ENCODE results near the gene GID8. TPM values are rescaled to one million over a fixed set of nuclear protein-coding genes. Genes with fewer than 3 reads are reported as not detected.

GID8 gene
- total RNA-seq, 1 donor from 2014 or later = 29.7 TPM

GRCh38 chr20:62890444-62890843 is 47.5 kb upstream of the GID8 start:
- no peak overlapping the region for H3K27ac Mint-ChIP-seq (ENCODE audit: unreplicated experiment)
- H3K9me3 Mint-ChIP-seq (ENCODE audit: low read depth) = no peaks in the 10 kb centered on the region
- no peak for TF ChIP-seq CTCF (IDR thresholded peaks at IDR 0.05)
- H3K27me3 Mint-ChIP-seq (ENCODE audit: low read depth) = no peaks in the 10 kb centered on the region
- H3K36me3 Mint-ChIP-seq (ENCODE audit: low read depth) = peaks cover 49% of the 10 kb centered on the region
- DNase-seq (ENCODE audit: low spot score) = no peak
- no peak overlapping the region for H3K4me3 Mint-ChIP-seq (ENCODE audit: unreplicated experiment)
- peaks cover 20% of the 10 kb centered on the region for H3K4me1 Mint-ChIP-seq (ENCODE audit: low read depth)

GRCh38 chr20:62891111-62891510 is 46.8 kb upstream of the GID8 start:
- H3K4me3 Mint-ChIP-seq (ENCODE audit: unreplicated experiment) = no peak overlapping the region
- peaks cover 20% of the 10 kb centered on the region for H3K4me1 Mint-ChIP-seq (ENCODE audit: low read depth)
- no peak for TF ChIP-seq CTCF (IDR thresholded peaks at IDR 0.05)
- H3K27ac Mint-ChIP-seq (ENCODE audit: unreplicated experiment) = peak overlapping the region; percentile 2
- no peaks in the 10 kb centered on the region for H3K9me3 Mint-ChIP-seq (ENCODE audit: low read depth)
- H3K36me3 Mint-ChIP-seq (ENCODE audit: low read depth) = peaks cover 53% of the 10 kb centered on the region
- H3K27me3 Mint-ChIP-seq (ENCODE audit: low read depth) = no peaks in the 10 kb centered on the region
- DNase-seq (ENCODE audit: low spot score) = no peak

- H3K4me3 Mint-ChIP-seq (ENCODE audit: unreplicated experiment) = no peak overlapping the region
- peaks cover 9% of the 10 kb centered on the region for H3K4me1 Mint-ChIP-seq (ENCODE audit: low read depth)
- DNase-seq (ENCODE audit: low spot score) = no peak
- H3K9me3 Mint-ChIP-seq (ENCODE audit: low read depth) = no peaks in the 10 kb centered on the region
- H3K27ac Mint-ChIP-seq (ENCODE audit: unreplicated experiment) = no peak overlapping the region
- no peaks in the 10 kb centered on the region for H3K27me3 Mint-ChIP-seq (ENCODE audit: low read depth)
- peaks cover 46% of the 10 kb centered on the region for H3K36me3 Mint-ChIP-seq (ENCODE audit: low read depth)
- TF ChIP-seq CTCF (IDR thresholded peaks at IDR 0.05) = no peak
Measured at GRCh38 chr20:62892348-62893304, 45.3 kb upstream of the GID8 start.

- peak; percentile 55 for TF ChIP-seq CTCF (IDR thresholded peaks at IDR 0.05)
- Mint-ChIP-seq H3K4me1 (ENCODE audit: low read depth) (no peaks in the 10 kb centered on the region), H3K27me3 (ENCODE audit: low read depth) (no peaks in the 10 kb centered on the region), H3K9me3 (ENCODE audit: low read depth) (no peaks in the 10 kb centered on the region), H3K4me3 (ENCODE audit: unreplicated experiment) (no peak overlapping the region), H3K36me3 (ENCODE audit: low read depth) (peaks cover 43% of the 10 kb centered on the region), H3K27ac (ENCODE audit: unreplicated experiment) (no peak overlapping the region)
- no peak for DNase-seq (ENCODE audit: low spot score)
Measured at GRCh38 chr20:62893700-62894099, 44.2 kb upstream of the GID8 start.

- Mint-ChIP-seq H3K4me3 (ENCODE audit: unreplicated experiment) (no peak overlapping the region), H3K27me3 (ENCODE audit: low read depth) (no peaks in the 10 kb centered on the region), H3K36me3 (ENCODE audit: low read depth) (peaks cover 43% of the 10 kb centered on the region), H3K27ac (ENCODE audit: unreplicated experiment) (no peak overlapping the region), H3K4me1 (ENCODE audit: low read depth) (no peaks in the 10 kb centered on the region), H3K9me3 (ENCODE audit: low read depth) (no peaks in the 10 kb centered on the region)
- TF ChIP-seq CTCF (IDR thresholded peaks at IDR 0.05) = no peak
- no peak for DNase-seq (ENCODE audit: low spot score)
Measured at GRCh38 chr20:62894261-62894660, 43.7 kb upstream of the GID8 start.

All from chondrocyte (in vitro differentiated cells).